GM12864 (cell line): Measurements from ENCODE around the gene MAPT.

ENCODE experiments used
- DNase-seq: peaks from one replicate; pipeline ENCODE4 v3.0.0-alpha.2; 2011; ENCODE audit warnings: low read depth
- H3K4me3 ChIP-seq: 2 replicates; pipeline ENCODE4 v1.5.1; 2011; ENCODE audit warnings: mild to moderate bottlenecking, low read depth, low read length, control low read depth
- TF ChIP-seq, protein P1 (sequence below): IDR thresholded peaks from 2 replicates; pipeline ENCODE4 v1.5.1; 2011; ENCODE audit warnings: low read depth, mild to moderate bottlenecking, moderate library complexity, low read length, control low read depth, inconsistent platforms; ENCODE audit errors: missing control alignments

MAPT gene

DNA sequence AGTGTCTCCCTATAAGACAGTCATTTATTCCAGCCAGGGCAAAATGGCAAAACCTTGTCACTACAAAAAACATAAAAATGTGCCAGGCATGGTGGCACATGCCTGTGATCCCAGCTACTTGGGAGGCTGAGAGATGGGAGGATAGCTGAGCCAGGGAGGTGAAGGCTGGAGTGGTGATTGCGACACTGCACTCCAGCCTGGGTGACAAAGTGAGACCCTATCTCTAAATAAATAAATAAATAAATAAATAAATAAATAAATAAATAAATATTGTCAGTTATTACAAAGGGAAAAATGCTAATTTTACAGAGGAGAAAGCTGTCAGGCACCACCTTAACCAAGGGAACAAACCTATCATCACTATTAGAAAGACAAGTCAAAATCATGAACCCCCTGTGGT lies 180.2 kb downstream of the MAPT start:
- DNase-seq = no peak

More for the DNA sequence above, 180.2 kb downstream of the MAPT start:
- TF ChIP-seq, protein P1, sequence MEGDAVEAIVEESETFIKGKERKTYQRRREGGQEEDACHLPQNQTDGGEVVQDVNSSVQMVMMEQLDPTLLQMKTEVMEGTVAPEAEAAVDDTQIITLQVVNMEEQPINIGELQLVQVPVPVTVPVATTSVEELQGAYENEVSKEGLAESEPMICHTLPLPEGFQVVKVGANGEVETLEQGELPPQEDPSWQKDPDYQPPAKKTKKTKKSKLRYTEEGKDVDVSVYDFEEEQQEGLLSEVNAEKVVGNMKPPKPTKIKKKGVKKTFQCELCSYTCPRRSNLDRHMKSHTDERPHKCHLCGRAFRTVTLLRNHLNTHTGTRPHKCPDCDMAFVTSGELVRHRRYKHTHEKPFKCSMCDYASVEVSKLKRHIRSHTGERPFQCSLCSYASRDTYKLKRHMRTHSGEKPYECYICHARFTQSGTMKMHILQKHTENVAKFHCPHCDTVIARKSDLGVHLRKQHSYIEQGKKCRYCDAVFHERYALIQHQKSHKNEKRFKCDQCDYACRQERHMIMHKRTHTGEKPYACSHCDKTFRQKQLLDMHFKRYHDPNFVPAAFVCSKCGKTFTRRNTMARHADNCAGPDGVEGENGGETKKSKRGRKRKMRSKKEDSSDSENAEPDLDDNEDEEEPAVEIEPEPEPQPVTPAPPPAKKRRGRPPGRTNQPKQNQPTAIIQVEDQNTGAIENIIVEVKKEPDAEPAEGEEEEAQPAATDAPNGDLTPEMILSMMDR = no peak
- no peak overlapping the region for H3K4me3 ChIP-seq
